ENCODE data around the gene NFE2L2.
"Not testable (repeated sequence)": the region's sequence is repeated elsewhere in the genome, so short reads cannot be mapped to it uniquely, and the experiment has no call there.

The NFE2L2 gene

GRCh38 chr2:177232098-177232704 is 32.3 kb downstream of the NFE2L2 start:
- DNase-seq: no peak

GRCh38 chr2:177231270-177231669 is 33.3 kb downstream of the NFE2L2 start:
- no peak for DNase-seq

GRCh38 chr2:177229442-177230242 is 34.9 kb downstream of the NFE2L2 start:
- DNase-seq: no peak

GRCh38 chr2:177225965-177226360 is 38.6 kb downstream of the NFE2L2 start:
- no peak for DNase-seq

GRCh38 chr2:177223436-177223835 is 41.1 kb downstream of the NFE2L2 start:
- not testable (repeated sequence) for DNase-seq

- DNase-seq: no peak
Measured at GRCh38 chr2:177221970-177222369, 42.6 kb downstream of the NFE2L2 start.

GRCh38 chr2:177221534-177221933 is 43.0 kb downstream of the NFE2L2 start:
- DNase-seq: no peak

GRCh38 chr2:177219787-177220186 is 44.7 kb downstream of the NFE2L2 start:
- not testable (repeated sequence) for DNase-seq

GRCh38 chr2:177217247-177217843 is 47.2 kb downstream of the NFE2L2 start:
- no peak for DNase-seq

GRCh38 chr2:177212891-177213856 is 51.4 kb downstream of the NFE2L2 start:
- DNase-seq: peak; percentile 47

- peak; percentile 96 for DNase-seq
Measured at GRCh38 chr2:177212106-177212890, 52.2 kb downstream of the NFE2L2 start, which contains the start of gene HNRNPA3. HNRNPA3 (plus strand) TSS chr2:177212794; CDS start chr2:177212800, 6 bp downstream.

- no peak for DNase-seq
Measured at GRCh38 chr2:177211576-177212105, 52.9 kb downstream of the NFE2L2 start.

- no peak for DNase-seq
Measured at GRCh38 chr2:177211169-177211568, 53.4 kb downstream of the NFE2L2 start.

GRCh38 chr2:177207101-177207500 is 57.4 kb downstream of the NFE2L2 start:
- no peak for DNase-seq

GRCh38 chr2:177204417-177204816 is 60.1 kb downstream of the NFE2L2 start:
- no peak for DNase-seq

- DNase-seq: no peak
Measured at GRCh38 chr2:177201919-177202346, 62.6 kb downstream of the NFE2L2 start.

- DNase-seq: not testable (repeated sequence)
Measured at GRCh38 chr2:177200419-177200818, 64.1 kb downstream of the NFE2L2 start.

- DNase-seq: no peak
Measured at GRCh38 chr2:177195194-177195593, 69.3 kb downstream of the NFE2L2 start.

- DNase-seq: no peak
Measured at GRCh38 chr2:177193240-177193639, 71.3 kb downstream of the NFE2L2 start.

- DNase-seq: no peak
Measured at GRCh38 chr2:177192788-177193187, 71.7 kb downstream of the NFE2L2 start.

GRCh38 chr2:177190941-177191340 is 73.6 kb downstream of the NFE2L2 start:
- no peak for DNase-seq
